ENCODE results near the gene PPM1E. TPM values are rescaled to one million over a fixed set of nuclear protein-coding genes. Genes with fewer than 3 reads are reported as not detected.

The PPM1E gene
- total RNA-seq, 2 experiments from 2014 or later: 0.07 TPM; not detected in 1

- no peak overlapping the region for H3K27ac Mint-ChIP-seq
- no peak overlapping the region for H3K4me3 Mint-ChIP-seq
- peaks cover 11% of the 10 kb centered on the region for H3K27me3 Mint-ChIP-seq
- intact Hi-C loops (cut with micrococcal nuclease): no loop called here
- no peak for DNase-seq
- CTCF ChIA-PET: no interaction called here
- H3K4me1 Mint-ChIP-seq (ENCODE audit: low read depth): no peaks in the 10 kb centered on the region
- ATAC-seq: no peak
- H3K36me3 Mint-ChIP-seq (ENCODE audit: low read depth): no peaks in the 10 kb centered on the region
- H3K9me3 Mint-ChIP-seq: no peaks in the 10 kb centered on the region
- no peak for TF ChIP-seq CTCF (IDR thresholded peaks at IDR 0.05)
- POLR2A ChIA-PET: no interaction called here
Observed at GRCh38 chr17:58865301-58865700, 109.6 kb downstream of the PPM1E start.

GRCh38 chr17:58870747-58871146 is 115.1 kb downstream of the PPM1E start:
- H3K36me3 Mint-ChIP-seq (ENCODE audit: low read depth): no peaks in the 10 kb centered on the region
- no peaks in the 10 kb centered on the region for H3K9me3 Mint-ChIP-seq
- TF ChIP-seq CTCF (IDR thresholded peaks at IDR 0.05): no peak
- peaks cover 6% of the 10 kb centered on the region for H3K4me1 Mint-ChIP-seq (ENCODE audit: low read depth)
- ATAC-seq (no peak), DNase-seq (no peak)
- ChIA-PET CTCF (no interaction called here), POLR2A (no interaction called here)
- intact Hi-C loops (cut with micrococcal nuclease): no loop called here
- H3K27ac Mint-ChIP-seq: no peak overlapping the region
- H3K27me3 Mint-ChIP-seq: peaks cover 8% of the 10 kb centered on the region
- H3K4me3 Mint-ChIP-seq: no peak overlapping the region

- DNase-seq: no peak
- CTCF ChIA-PET: no interaction called here
- H3K27ac Mint-ChIP-seq: no peak overlapping the region
- intact Hi-C loops (cut with micrococcal nuclease): no loop called here
- H3K36me3 Mint-ChIP-seq (ENCODE audit: low read depth): no peaks in the 10 kb centered on the region
- no peak for TF ChIP-seq CTCF (IDR thresholded peaks at IDR 0.05)
- POLR2A ChIA-PET: no interaction called here
- H3K9me3 Mint-ChIP-seq: no peaks in the 10 kb centered on the region
- ATAC-seq: no peak
- H3K27me3 Mint-ChIP-seq: peaks cover 5% of the 10 kb centered on the region
- H3K4me3 Mint-ChIP-seq: no peak overlapping the region
- peaks cover 7% of the 10 kb centered on the region for H3K4me1 Mint-ChIP-seq (ENCODE audit: low read depth)
Observed at GRCh38 chr17:58873926-58874325, 118.3 kb downstream of the PPM1E start.

GRCh38 chr17:58875261-58875660 is 119.6 kb downstream of the PPM1E start:
- ChIA-PET CTCF (no interaction called here), POLR2A (no interaction called here)
- peaks cover 4% of the 10 kb centered on the region for H3K27me3 Mint-ChIP-seq
- H3K4me1 Mint-ChIP-seq (ENCODE audit: low read depth): peaks cover 7% of the 10 kb centered on the region
- no peaks in the 10 kb centered on the region for H3K9me3 Mint-ChIP-seq
- peak; percentile 55 for ATAC-seq
- no peaks in the 10 kb centered on the region for H3K36me3 Mint-ChIP-seq (ENCODE audit: low read depth)
- no peak for DNase-seq
- intact Hi-C loops (cut with micrococcal nuclease): no loop called here
- no peak overlapping the region for H3K27ac Mint-ChIP-seq
- no peak for TF ChIP-seq CTCF (IDR thresholded peaks at IDR 0.05)
- no peak overlapping the region for H3K4me3 Mint-ChIP-seq

GRCh38 chr17:58884161-58884560 is 128.5 kb downstream of the PPM1E start:
- POLR2A ChIA-PET: no interaction called here
- Mint-ChIP-seq H3K4me1 (ENCODE audit: low read depth) (no peaks in the 10 kb centered on the region), H3K9me3 (no peaks in the 10 kb centered on the region), H3K27ac (no peak overlapping the region), H3K4me3 (no peak overlapping the region), H3K27me3 (peaks cover 14% of the 10 kb centered on the region), H3K36me3 (ENCODE audit: low read depth) (no peaks in the 10 kb centered on the region)
- no peak for TF ChIP-seq CTCF (IDR thresholded peaks at IDR 0.05)
- CTCF ChIA-PET: no interaction called here
- ATAC-seq (no peak), DNase-seq (no peak)
- intact Hi-C loops (cut with micrococcal nuclease): no loop called here
